RWPE1 (cell line): ENCODE data around the gene LMTK2.

ENCODE experiments used
- CTCF ChIA-PET: fragments of 350-600 bp; sonication (Branson Sonifier 250); formaldehyde crosslinking; extraction: SDS; loops from one replicate; lab custom pipeline; 2021; lab: Yijun Ruan, JAX
- POLR2A ChIA-PET: fragments of 400-600 bp; formaldehyde crosslinking; extraction: SDS; loops from one replicate; lab custom pipeline; 2020; ENCODE audit warnings: antibody characterized with exemption; ENCODE audit not compliant: low non-redundant PET; lab: Yijun Ruan, JAX
- DNase-seq: peaks from one replicate; pipeline ENCODE4 v3.0.0; 2012; ENCODE audit warnings: low spot score
- H3K27ac ChIP-seq: fragments of 450-650 bp; 2 replicates; pipeline ENCODE4 v1.5.1; 2017
- CTCF ChIP-seq: fragments of 450-650 bp; conservative IDR thresholded peaks from 2 replicates; pipeline ENCODE4 v1.5.1; 2017; ENCODE audit warnings: low read depth, mild to moderate bottlenecking

Gene LMTK2

GRCh38 chr7:98110249-98111022 lies 3.8 kb downstream of the LMTK2 start:
- ChIA-PET POLR2A (no interaction called here), CTCF (interaction anchor here (0.6 to 3.6 kb wide), 4 partner anchors 58 to 1786 kb away, joined by 3 to 20 read pairs (median 6); no protein-coding TSS in a partner anchor)
- no peak for TF ChIP-seq CTCF
- no peak for DNase-seq
- no peak overlapping the region for H3K27ac ChIP-seq

- no peak for TF ChIP-seq CTCF
- H3K27ac ChIP-seq, result no peak overlapping the region
- ChIA-PET POLR2A (no interaction called here), CTCF (interaction anchor here (0.5 to 3.6 kb wide), 4 partner anchors 48 to 507 kb away, joined by 3 to 20 read pairs (median 4); no protein-coding TSS in a partner anchor)
- DNase-seq, result no peak
These were observed 5.4 kb downstream of the LMTK2 start for GRCh38 chr7:98112077-98112476.

GRCh38 chr7:98115746-98116525 lies 9.3 kb downstream of the LMTK2 start:
- CTCF ChIA-PET, result interaction anchor here (0.6 kb wide), 2 partner anchors 95 to 268 kb away, joined by 3 to 5 read pairs; no protein-coding TSS in a partner anchor
- TF ChIP-seq CTCF, result no peak
- no peak for DNase-seq
- POLR2A ChIA-PET, result no interaction called here
- no peak overlapping the region for H3K27ac ChIP-seq

- CTCF ChIA-PET, result interaction anchor here (1.0 to 1.5 kb wide), 3 partner anchors 9 to 52 kb away, joined by 3 to 11 read pairs (median 8); no protein-coding TSS in a partner anchor
- TF ChIP-seq CTCF, result no peak
- DNase-seq, result no peak
These were observed 10.2 kb downstream of the LMTK2 start for GRCh38 chr7:98116656-98117461.

GRCh38 chr7:98119256-98119918 lies 12.7 kb downstream of the LMTK2 start:
- peak overlapping the region; percentile 68 for H3K27ac ChIP-seq
- TF ChIP-seq CTCF, result no peak
- DNase-seq, result peak; percentile 86
- POLR2A ChIA-PET, result no interaction called here
- CTCF ChIA-PET, result interaction anchor here (0.6 to 1.9 kb wide), 2 partner anchors 89 to 98 kb away, joined by 4 to 12 read pairs; no protein-coding TSS in a partner anchor

More at GRCh38 chr7:98116656-98117461, 10.2 kb downstream of the LMTK2 start:
- H3K27ac ChIP-seq, result no peak overlapping the region
- POLR2A ChIA-PET, result no interaction called here
